Kidney (tissue), 14 donors: ENCODE data around the gene MARF1. TPM values are rescaled to one million over a fixed set of nuclear protein-coding genes. Genes with fewer than 3 reads are reported as not detected.
"Not testable (repeated sequence)": the region's sequence is repeated elsewhere in the genome, so short reads cannot be mapped to it uniquely, and the experiment has no call there.

Source experiments
- DNase-seq, 5 donors: peaks; one replicate each; pipeline ENCODE4 v3.0.0-alpha.2; 2013 to 2020
- FAIRE-seq: peaks from 2 replicates; lab custom pipeline; 2012; peaks lifted over from hg19 to GRCh38; lab: Jason Lieb, UNC
- H3K27ac ChIP-seq, 2 donors: one replicate each; pipeline ENCODE4 v1.7.0; 2013; ENCODE audit warnings: low read depth in 2 of 2, low read length in 2 of 2, inconsistent platforms in 1 of 2
- H3K27me3 ChIP-seq: one replicate; pipeline ENCODE4 v1.7.1; 2013; ENCODE audit warnings: low read length, inconsistent platforms; ENCODE audit not compliant: control insufficient read depth, insufficient read depth
- H3K36me3 ChIP-seq, 3 donors: one replicate each; pipeline versions ENCODE4 v1.7.0 to v1.7.1; 2013; ENCODE audit warnings: low read length in 3 of 3, control low read depth in 1 of 3, inconsistent platforms in 1 of 3; ENCODE audit not compliant: insufficient read depth in 3 of 3, control insufficient read depth in 2 of 3
- H3K4me1 ChIP-seq, 3 donors: one replicate each; pipeline versions ENCODE4 v1.7.0 to v1.7.1; 2013; ENCODE audit warnings: low read length in 3 of 3, inconsistent platforms in 1 of 3, low read depth in 1 of 3; ENCODE audit not compliant: control insufficient read depth in 2 of 3, insufficient read depth in 2 of 3
- H3K4me3 ChIP-seq, 3 donors: one replicate each; pipeline versions ENCODE4 v1.7.0 to v1.8.1; 2013; ENCODE audit warnings: low read length in 3 of 3, control low read depth in 1 of 3, inconsistent platforms in 1 of 3
- H3K9ac ChIP-seq, 3 donors: one replicate each; pipeline versions ENCODE4 v1.7.0 to v1.7.1; 2013; ENCODE audit warnings: low read length in 3 of 3, control low read depth in 1 of 3, inconsistent platforms in 1 of 3
- H3K9me3 ChIP-seq, 3 donors: one replicate each; pipeline versions ENCODE4 v1.7.0 to v1.7.1; 2013; ENCODE audit warnings: low read length in 3 of 3, control low read depth in 1 of 3, inconsistent platforms in 1 of 3; ENCODE audit not compliant: control insufficient read depth in 2 of 3, insufficient read depth in 1 of 3
- CTCF ChIP-seq: IDR thresholded peaks from 3 replicates; pipeline ENCODE4 v1.5.1; 2012; ENCODE audit warnings: mild to moderate bottlenecking, moderate library complexity, borderline replicate concordance; ENCODE audit not compliant: insufficient read depth; ENCODE audit errors: extremely low read depth
- intact Hi-C: fragments of 100-400 bp; cut with DNase I; formaldehyde crosslinking; loops from one replicate; pipeline ENCODE4 v1.11.1; 2022
- polyA plus RNA-seq: library from polyadenylated mRNA; stranded (reverse); fragments of 350-450 nt; fragmentation: Illumina TruSeq; extraction: RNeasy Lipid Tissue Mini Kit (QIAGEN cat#74804); gene quantifications from one replicate; pipeline ENCODE4 v1.2.3, GENCODE V29; 2014; ENCODE audit warnings: low read depth, low replicate concordance; ENCODE audit not compliant: insufficient read depth
- total RNA-seq: library from RNA; stranded (reverse); fragmentation: NEBNext Ultra II Directional; extraction: Animal tissue kit (Norgen Biotek cat#: 25700); gene quantifications from one replicate; pipeline ENCODE4 v1.2.1, GENCODE V29; 2021
- donor health status: control.
- donor health status: control.
- donor health status: control.
- donor health status: control.
- donor health status: control.
- donor health status: DM: yes; HTN: yes; CAD: no.
- donor health status: Normal renal cell carcinoma (clear cell type).

Gene MARF1
- total and polyA plus RNA-seq, 2 donors from 2014 or later: 17.5 to 80.7 TPM

GRCh38 chr16:15576960-15577958 lies 65.7 kb downstream of the MARF1 start:
- H3K9ac ChIP-seq: no peak overlapping the region
- intact Hi-C loops: no loop called here
- H3K4me3 ChIP-seq: no peak overlapping the region
- no peak for TF ChIP-seq CTCF
- no peaks in the 10 kb centered on the region for H3K27me3 ChIP-seq
- H3K9me3 ChIP-seq: no peaks in the 10 kb centered on the region
- H3K27ac ChIP-seq: no peak overlapping the region
- FAIRE-seq (no peak), DNase-seq (no peak)
- H3K36me3 ChIP-seq: peaks cover 0 to 3% (median 3%) of the 10 kb centered on the region in 3 donors
- H3K4me1 ChIP-seq: no peaks in the 10 kb centered on the region

- Histone ChIP-seq H3K4me1 (no peaks in the 10 kb centered on the region), H3K4me3 (no peak overlapping the region), H3K36me3 (no peaks in the 10 kb centered on the region), H3K27me3 (no peaks in the 10 kb centered on the region), H3K9ac (no peak overlapping the region), H3K9me3 (no peaks in the 10 kb centered on the region), H3K27ac (no peak overlapping the region)
- TF ChIP-seq CTCF: no peak
- no peak for DNase-seq
- intact Hi-C loops: no loop called here
- no peak for FAIRE-seq
These were observed 67.5 kb downstream of the MARF1 start for GRCh38 chr16:15575293-15576049.

- FAIRE-seq (no peak), DNase-seq (no peak)
- Histone ChIP-seq H3K27me3 (no peaks in the 10 kb centered on the region), H3K4me3 (no peak overlapping the region), H3K27ac (no peak overlapping the region), H3K9me3 (no peaks in the 10 kb centered on the region), H3K9ac (no peak overlapping the region), H3K4me1 (no peaks in the 10 kb centered on the region), H3K36me3 (no peaks in the 10 kb centered on the region)
- intact Hi-C loops: no loop called here
- TF ChIP-seq CTCF: no peak
These were observed 68.4 kb downstream of the MARF1 start for GRCh38 chr16:15574614-15574948.

DNA sequence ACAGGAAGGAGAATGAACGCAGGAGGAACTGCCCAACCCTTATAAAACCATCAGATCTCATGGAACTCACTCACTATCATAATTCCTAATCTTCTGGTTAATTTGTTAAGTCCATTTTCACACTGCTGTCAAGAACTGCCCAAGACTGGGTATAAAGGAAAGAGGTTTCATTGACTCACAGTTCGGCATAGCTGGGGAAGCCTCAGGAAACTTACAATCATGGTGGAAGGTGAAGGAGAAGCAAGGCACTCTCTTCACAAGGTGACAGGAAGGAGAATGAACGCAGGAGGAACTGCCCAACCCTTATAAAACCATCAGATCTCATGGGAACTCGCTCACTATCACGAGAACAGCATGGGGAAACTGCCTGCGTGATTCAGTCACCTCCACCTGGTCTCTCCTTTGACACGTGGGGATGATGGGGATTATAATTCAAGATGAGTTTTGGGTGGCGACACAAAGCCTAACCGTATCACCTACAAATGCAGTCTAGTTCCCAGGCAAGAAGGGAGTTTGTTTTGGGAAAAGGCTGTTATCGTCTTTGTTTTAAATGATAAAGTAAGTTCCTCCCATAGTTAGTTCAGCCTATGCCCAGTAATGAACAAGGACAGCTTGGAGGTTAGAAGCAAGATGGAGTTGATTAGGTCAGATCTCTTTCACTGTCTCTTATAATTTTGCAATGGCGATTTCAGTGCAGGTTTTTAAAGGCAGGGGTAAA lies 68.9 kb downstream of the MARF1 start:
- H3K27me3 ChIP-seq, intact Hi-C loops, H3K9ac ChIP-seq, H3K4me1 ChIP-seq, DNase-seq, H3K27ac ChIP-seq, H3K9me3 ChIP-seq, H3K36me3 ChIP-seq, H3K4me3 ChIP-seq, FAIRE-seq: not testable (repeated sequence)
